Activated T-cell treated with anti-CD3 and anti-CD28 coated beads, Interleukin-2, amount 50 U/mL, for 24 hours (primary cell): Measurements from ENCODE around the gene RANBP1.

Experiments
- DNase-seq: peaks from one replicate; pipeline ENCODE4 v3.0.0-alpha.2; 2020
- H3K27ac Mint-ChIP-seq: 2 replicates; pipeline ENCODE4 v1.8.0; 2020; ENCODE audit warnings: mild to moderate bottlenecking, mixed read lengths
- H3K27me3 Mint-ChIP-seq: 2 replicates; pipeline ENCODE4 v1.8.0; 2020; ENCODE audit warnings: mixed read lengths
- H3K36me3 Mint-ChIP-seq: 2 replicates; pipeline ENCODE4 v1.8.0; 2020; ENCODE audit warnings: low read depth, mixed read lengths
- H3K4me1 Mint-ChIP-seq: 2 replicates; pipeline ENCODE4 v1.8.0; 2020; ENCODE audit warnings: low read depth, mixed read lengths
- H3K4me3 Mint-ChIP-seq: 2 replicates; pipeline ENCODE4 v1.8.0; 2020; ENCODE audit warnings: mild to moderate bottlenecking, moderate library complexity, mixed read lengths
- H3K9me3 Mint-ChIP-seq: 2 replicates; pipeline ENCODE4 v1.8.0; 2020; ENCODE audit warnings: mixed read lengths

RANBP1 gene

DNA sequence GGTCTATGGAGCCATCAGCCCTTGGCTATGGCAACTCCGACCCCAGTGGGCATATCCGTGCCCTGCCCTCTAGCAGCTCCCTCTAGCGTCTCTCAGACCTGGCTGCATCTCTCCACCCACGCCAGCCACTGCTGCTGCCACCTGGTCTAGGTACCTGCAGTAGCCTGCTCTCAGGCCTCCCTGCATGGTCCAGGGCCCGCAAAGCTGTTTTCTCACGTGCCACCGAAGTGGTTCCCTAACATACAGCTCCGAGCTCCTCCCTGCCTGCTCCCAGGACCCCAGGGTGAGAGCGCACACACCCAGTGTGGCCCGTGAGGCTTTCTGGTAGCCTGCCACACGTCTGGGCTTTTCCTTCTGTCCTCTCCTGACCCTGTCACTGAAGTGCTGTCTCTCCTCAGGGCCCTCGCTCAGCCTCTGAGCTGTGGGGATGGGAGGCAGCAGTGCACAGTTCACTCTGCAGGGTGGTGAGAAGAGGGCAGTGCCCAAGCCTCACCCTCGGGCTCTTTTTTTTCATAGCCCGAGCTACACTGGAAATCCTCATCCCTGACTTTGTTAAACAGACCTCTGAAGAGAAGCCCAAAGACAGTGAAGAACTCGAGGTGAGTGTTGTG lies 21.6 kb upstream of the RANBP1 start:
- Mint-ChIP-seq H3K4me1 (peaks cover 66% of the 10 kb centered on the region), H3K27ac (peak overlapping the region; percentile 87), H3K27me3 (no peaks in the 10 kb centered on the region), H3K9me3 (peaks cover 3% of the 10 kb centered on the region), H3K4me3 (no peak overlapping the region), H3K36me3 (peaks cover 99% of the 10 kb centered on the region)
- no peak for DNase-seq

DNA sequence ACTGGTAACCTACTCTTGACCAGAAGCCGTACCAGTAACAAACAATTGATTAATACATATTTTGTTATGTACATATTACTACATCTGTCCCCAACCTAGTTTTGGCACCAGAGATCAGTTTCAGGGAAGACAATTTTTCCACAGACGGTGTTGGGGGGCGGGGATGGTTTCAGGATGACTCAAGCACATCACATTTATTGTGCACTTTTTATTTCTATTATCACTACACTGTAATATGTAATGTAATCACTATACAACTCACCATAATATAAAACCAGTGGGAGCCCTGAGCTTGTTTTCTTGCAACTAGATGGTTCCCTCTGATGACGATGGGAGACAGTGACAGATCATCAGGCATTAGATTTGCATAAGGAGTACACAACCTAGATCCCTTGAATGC lies 20.4 kb upstream of the RANBP1 start:
- Mint-ChIP-seq H3K36me3 (peaks cover 99% of the 10 kb centered on the region), H3K9me3 (peaks cover 3% of the 10 kb centered on the region), H3K27ac (peak overlapping the region; percentile 87), H3K27me3 (no peaks in the 10 kb centered on the region), H3K4me3 (peak overlapping the region; percentile 23), H3K4me1 (peaks cover 74% of the 10 kb centered on the region)
- peak; percentile 55 for DNase-seq

DNA sequence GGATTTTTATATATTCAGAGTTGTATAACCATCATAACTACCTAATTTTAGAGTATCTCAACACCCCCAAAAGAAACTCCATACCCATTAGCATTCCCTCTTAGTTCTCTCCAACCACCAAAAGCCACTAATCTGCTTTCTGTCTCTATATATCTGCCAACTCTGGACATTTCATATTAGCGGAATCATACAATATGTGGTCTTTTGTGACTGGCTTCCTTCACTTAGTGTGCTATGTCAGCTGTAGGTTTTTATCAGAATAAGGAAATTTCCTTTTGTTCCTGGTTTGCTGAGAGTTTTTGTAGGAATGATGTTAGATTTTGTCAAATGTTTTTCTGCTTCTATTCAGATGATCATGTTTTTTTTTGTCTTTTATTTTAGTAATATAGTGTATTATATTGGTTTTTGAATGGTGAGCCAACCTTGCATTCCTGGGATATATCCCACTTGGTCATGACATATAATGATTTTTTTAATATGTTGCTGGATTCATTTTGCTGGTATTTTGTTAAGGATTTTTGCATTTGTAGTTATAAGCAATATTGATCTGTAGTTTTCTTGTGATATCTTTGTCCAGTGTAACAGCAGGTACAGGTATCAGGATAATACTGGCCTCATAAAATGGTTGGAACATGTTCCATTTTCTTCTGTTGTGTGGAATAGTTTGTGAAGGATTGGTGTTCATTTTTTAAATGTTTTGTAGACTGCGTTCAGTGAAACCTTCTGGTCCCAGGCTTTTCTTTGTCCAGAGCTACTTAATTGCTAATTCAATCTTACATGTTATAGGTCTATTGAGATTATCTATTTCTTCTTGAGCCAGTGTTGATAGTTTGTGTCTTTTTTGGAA lies 19.1 kb upstream of the RANBP1 start:
- Mint-ChIP-seq H3K27ac (peak overlapping the region; percentile 32), H3K4me1 (peaks cover 76% of the 10 kb centered on the region)

DNA sequence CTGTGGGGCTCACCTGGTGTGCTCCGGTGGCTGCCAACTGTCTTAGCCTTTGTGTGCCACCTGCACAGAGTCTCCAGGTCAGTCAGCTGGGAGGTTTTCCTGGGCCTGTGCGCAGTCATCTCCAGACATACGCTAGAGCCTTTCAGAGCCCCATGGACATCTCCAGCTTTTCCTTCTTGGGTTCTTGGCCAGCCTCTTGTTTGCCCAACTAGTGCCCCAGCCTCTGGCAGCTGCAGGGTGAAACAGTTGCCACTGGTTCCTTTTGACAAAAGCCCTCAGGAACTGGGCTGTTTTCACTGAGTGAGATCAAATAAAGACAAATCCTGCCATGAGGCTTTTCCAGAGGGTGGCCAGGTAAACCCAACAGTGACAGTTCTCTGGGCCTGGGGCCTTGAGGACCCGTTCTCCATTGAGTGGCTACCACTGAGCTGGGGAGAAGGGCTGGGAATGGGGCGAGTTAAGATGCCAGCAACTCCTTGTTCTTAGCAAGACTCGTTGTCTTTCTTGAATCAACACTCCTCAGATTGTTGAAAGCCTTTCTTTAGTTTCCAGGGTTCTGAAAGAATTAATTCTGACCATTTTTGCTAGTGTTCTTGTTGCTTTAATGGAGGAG lies 16.7 kb upstream of the RANBP1 start:
- no peak for DNase-seq
- Mint-ChIP-seq H3K9me3 (peaks cover 3% of the 10 kb centered on the region), H3K4me3 (no peak overlapping the region), H3K4me1 (peaks cover 77% of the 10 kb centered on the region), H3K27ac (peak overlapping the region; percentile 94), H3K36me3 (peaks cover 96% of the 10 kb centered on the region), H3K27me3 (no peaks in the 10 kb centered on the region)

More for the DNA sequence above, 19.1 kb upstream of the RANBP1 start:
- no peaks in the 10 kb centered on the region for H3K27me3 Mint-ChIP-seq
- H3K36me3 Mint-ChIP-seq, result peaks cover 99% of the 10 kb centered on the region
- no peak for DNase-seq
- peaks cover 3% of the 10 kb centered on the region for H3K9me3 Mint-ChIP-seq
- no peak overlapping the region for H3K4me3 Mint-ChIP-seq

DNA sequence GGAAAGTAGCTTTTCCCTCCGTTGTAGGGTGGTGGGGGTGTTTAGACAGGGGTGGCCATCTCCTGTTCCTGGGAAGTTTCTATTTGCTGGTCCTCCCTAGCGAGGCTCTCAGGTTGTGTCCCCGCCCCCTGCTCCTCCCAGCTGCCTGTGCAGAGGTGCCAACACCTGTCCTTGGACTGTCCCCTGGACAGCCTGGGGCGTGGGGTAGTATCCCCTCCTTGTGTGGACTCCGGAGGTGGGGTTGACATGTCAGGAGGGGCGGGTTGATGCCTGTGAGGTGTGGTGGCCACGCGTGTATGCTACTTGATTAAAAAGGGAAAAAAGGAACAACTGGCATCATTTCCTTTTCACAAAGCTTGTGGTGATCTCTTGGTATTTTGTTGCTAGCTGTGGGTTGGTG lies 14.3 kb upstream of the RANBP1 start:
- Mint-ChIP-seq H3K36me3 (peaks cover 94% of the 10 kb centered on the region), H3K4me3 (no peak overlapping the region), H3K4me1 (peaks cover 55% of the 10 kb centered on the region), H3K9me3 (peaks cover 3% of the 10 kb centered on the region), H3K27ac (peak overlapping the region; percentile 94), H3K27me3 (no peaks in the 10 kb centered on the region)
- no peak for DNase-seq

DNA sequence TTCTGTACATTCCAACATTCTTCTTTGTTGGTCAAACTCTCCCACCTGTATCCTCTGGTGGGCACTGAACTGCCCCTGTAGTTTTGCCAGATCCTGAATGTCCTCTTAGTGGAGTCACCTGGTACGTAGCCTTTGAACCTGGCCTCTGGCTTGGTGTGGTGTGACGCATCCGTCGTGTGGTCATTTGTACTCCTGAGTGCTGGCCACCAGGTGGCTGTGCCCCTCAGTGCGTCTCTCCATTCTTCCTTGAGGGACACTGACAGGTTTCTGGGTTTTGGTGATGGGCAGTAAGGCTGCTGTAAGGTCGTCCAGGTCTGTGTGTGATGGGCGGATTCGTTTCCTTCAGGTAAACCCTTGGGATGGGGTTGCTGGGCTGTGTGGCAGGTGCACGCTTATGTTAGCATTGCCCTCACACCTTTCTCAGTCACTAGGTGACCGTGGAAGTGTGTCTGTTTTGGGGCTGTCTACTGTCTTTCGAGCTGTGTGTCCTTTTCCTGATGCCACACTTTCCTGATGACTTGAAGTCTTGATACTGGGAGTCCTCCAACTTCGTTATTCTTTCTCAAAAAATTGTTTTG lies 13.6 kb upstream of the RANBP1 start:
- H3K27me3 Mint-ChIP-seq, result no peaks in the 10 kb centered on the region
- H3K4me3 Mint-ChIP-seq, result no peak overlapping the region
- H3K9me3 Mint-ChIP-seq, result no peaks in the 10 kb centered on the region
- peaks cover 51% of the 10 kb centered on the region for H3K4me1 Mint-ChIP-seq
- peak overlapping the region; percentile 38 for H3K27ac Mint-ChIP-seq
- peaks cover 94% of the 10 kb centered on the region for H3K36me3 Mint-ChIP-seq
- DNase-seq, result no peak

DNA sequence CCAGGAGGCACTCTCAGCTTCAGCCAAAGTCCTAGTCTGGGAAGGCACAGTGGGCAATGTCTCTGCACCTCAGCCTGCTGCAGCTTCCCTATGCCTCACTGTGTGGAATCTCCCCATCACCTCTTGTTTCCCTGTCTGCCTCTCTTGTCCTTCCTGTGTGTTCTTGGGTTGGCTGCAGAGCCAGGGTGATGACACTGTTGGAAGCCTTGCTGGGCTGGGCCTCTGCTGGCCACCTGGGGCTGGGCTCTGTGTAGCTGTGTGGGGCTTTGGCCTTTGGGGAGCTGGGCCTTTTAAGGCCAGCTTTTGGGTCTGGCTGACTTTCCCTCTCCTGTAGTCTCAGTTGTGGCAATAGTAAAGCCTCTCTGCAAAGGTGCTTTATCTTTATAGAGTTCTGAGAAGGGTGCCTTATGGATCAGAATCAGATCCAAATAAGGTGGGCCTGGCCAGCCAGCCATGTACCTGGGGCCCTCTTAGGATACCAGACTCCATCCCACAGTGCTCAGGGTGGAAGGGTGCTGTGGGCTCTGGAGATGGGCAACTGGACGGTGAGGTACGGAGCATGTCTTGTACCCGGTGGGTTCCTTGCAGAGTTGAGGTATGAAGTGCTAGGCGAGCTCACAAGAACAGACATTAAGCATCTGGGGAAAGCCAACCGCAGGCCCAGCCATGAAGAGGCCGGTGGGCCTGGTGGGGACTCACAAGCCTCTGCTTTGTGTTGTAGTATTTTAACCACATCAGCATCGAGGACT lies 10.3 kb upstream of the RANBP1 start:
- no peak for DNase-seq
- no peaks in the 10 kb centered on the region for H3K27me3 Mint-ChIP-seq
- no peak overlapping the region for H3K4me3 Mint-ChIP-seq
- peak overlapping the region; percentile 76 for H3K27ac Mint-ChIP-seq
- peaks cover 22% of the 10 kb centered on the region for H3K4me1 Mint-ChIP-seq
- H3K9me3 Mint-ChIP-seq, result no peaks in the 10 kb centered on the region
- peaks cover 93% of the 10 kb centered on the region for H3K36me3 Mint-ChIP-seq

DNA sequence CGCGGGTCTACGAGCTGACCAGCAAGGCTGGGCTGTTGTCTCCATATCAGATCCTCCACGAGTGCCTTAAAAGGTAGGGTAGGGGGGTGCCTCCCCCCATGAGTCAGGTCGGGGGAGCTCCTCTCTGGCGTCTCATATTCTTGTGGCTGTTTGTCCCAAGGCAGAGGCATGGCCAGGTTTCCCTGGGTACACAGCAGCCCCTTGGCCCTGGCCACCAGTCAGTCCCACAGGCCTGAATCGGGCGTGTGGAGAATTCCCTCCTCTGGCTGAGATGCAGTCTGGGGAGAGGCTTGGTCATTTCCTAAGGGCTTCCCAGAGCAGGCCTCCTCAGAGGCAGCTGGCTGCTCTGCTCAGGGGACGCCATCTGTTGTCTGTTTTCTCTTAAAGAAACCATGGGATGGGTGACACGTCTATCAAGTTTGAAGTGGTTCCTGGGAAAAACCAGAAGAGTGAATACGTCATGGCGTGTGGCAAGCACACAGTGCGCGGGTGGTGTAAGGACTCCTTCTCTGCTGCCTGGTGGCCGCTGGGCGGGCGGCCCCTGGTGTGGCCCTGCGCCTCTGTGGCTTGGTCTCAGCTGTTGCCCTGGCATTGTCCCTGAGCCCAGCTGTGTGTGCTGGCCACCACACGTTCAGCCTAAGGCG lies 9.6 kb upstream of the RANBP1 start:
- H3K27ac Mint-ChIP-seq, result peak overlapping the region; percentile 76
- H3K4me1 Mint-ChIP-seq, result peaks cover 21% of the 10 kb centered on the region
- H3K9me3 Mint-ChIP-seq, result no peaks in the 10 kb centered on the region
- no peak for DNase-seq
- no peak overlapping the region for H3K4me3 Mint-ChIP-seq
- no peaks in the 10 kb centered on the region for H3K27me3 Mint-ChIP-seq
- peaks cover 93% of the 10 kb centered on the region for H3K36me3 Mint-ChIP-seq

DNA sequence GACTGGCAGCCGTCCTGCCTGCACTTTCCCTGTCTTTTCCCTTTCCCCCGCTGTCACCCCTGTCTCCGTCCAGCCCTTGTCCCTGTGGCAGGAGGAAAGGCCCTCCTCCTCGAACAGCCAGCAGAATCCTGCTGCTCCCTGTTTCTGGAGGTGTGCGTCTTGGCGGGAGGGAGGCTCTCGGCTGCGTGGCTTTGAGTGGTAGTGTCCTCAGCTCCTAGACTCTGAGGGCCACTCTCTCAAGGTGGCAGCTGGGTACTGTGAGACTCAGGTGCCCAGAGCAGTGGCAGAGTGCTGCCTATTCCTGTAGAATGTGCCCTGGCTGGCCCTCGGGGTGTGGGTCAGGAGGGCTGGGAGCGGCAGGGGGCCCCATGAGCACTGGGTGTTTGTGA lies 9.1 kb upstream of the RANBP1 start:
- peaks cover 93% of the 10 kb centered on the region for H3K36me3 Mint-ChIP-seq
- H3K4me1 Mint-ChIP-seq, result peaks cover 20% of the 10 kb centered on the region
- H3K27me3 Mint-ChIP-seq, result no peaks in the 10 kb centered on the region
- H3K9me3 Mint-ChIP-seq, result no peaks in the 10 kb centered on the region
- H3K4me3 Mint-ChIP-seq, result no peak overlapping the region
- no peak for DNase-seq
- H3K27ac Mint-ChIP-seq, result peak overlapping the region; percentile 76

DNA sequence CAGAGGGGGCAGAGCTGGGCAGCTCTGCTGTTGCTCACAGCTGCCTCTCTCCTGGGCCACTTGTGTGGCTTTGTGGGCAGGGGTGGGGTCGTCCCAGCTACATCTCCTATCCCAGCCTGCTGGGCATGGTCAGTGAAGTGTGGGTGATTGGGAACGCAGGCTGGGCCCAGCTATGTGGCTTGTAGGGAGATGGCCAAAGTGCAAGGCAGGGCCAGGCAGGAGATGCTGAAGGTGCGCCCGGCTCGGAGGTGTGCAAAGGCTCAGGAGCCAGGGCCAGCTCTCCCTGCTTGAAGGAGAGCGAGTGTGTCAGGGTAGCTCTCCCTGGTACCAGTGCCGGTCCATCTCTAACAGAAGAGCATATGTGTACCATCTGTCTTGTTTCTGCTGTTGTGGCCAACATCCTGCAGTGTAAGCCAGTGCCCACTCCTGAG lies 8.4 kb upstream of the RANBP1 start:
- no peak for DNase-seq
- Mint-ChIP-seq H3K36me3 (peaks cover 93% of the 10 kb centered on the region), H3K27me3 (no peaks in the 10 kb centered on the region), H3K4me1 (peaks cover 21% of the 10 kb centered on the region), H3K27ac (peak overlapping the region; percentile 12), H3K4me3 (no peak overlapping the region), H3K9me3 (no peaks in the 10 kb centered on the region)

DNA sequence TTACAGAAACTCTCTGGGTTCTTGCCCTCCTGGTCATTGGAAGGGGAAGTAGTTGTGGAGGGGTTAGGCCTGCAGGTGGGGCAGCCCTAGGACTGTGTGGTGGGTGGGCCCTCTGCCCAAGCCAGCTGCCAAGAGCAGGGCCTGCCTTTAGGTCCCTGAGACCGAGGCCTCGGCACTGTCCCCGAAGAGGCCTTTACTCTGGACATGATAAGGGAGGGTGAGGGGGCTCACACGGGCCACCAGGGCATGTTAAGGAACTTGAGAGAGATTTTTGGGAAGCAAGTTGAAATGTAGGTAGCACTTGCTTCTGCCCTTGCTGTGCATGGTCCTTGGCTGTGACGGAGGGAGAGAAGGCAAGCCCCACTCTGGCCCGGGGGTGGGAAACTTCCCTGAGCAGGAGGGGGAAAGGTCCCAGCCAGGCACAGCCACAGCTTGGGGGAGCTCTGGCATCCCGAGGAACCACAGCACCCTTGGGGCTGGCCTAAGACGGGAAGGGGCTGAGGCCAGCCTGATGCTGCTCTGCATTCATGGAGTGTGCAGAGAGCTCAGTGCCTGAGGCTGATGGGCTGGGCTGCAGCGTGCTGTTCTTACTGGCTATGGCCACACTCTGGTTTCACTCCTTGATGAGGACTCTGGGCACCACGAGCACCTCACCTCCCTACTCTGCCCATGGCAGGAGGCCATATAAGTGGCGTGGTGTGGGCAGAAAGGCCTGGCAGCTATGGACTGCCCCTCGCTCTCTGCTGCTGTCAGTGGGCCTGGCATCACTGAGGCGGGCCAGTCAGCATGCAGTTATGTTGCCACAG lies 7.8 kb upstream of the RANBP1 start:
- Mint-ChIP-seq H3K4me3 (no peak overlapping the region), H3K9me3 (no peaks in the 10 kb centered on the region), H3K27me3 (no peaks in the 10 kb centered on the region), H3K36me3 (peaks cover 93% of the 10 kb centered on the region), H3K4me1 (peaks cover 26% of the 10 kb centered on the region), H3K27ac (peak overlapping the region; percentile 81)
- DNase-seq, result no peak

DNA sequence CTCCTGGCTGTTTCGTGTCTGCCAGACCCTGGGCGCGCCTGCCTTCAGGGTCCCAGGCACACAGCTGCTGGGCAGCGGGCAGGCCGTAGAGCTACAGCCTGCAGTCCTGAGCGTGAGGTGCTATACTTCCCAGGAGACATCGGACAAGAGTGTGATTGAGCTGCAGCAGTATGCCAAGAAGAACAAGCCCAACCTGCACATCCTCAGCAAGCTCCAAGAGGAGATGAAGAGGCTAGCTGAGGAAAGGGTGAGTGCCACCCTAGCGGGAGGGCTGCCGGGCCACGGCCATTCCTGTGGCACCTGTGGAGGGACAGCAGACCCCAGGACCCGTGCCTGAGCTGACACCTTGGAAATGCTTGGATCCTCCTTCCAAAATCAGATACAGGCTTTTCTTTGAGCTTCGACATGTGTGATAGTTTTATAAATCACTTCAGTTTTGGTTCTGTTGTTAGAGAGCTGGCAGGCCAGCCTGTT lies 7.1 kb upstream of the RANBP1 start:
- Mint-ChIP-seq H3K36me3 (peaks cover 93% of the 10 kb centered on the region), H3K4me3 (no peak overlapping the region), H3K27ac (peak overlapping the region; percentile 81), H3K27me3 (no peaks in the 10 kb centered on the region), H3K4me1 (peaks cover 24% of the 10 kb centered on the region), H3K9me3 (no peaks in the 10 kb centered on the region)
- no peak for DNase-seq
